GM12891 (cell line): ENCODE data around the gene RAD9B.

Source experiments
- POLR2AphosphoS5 ChIP-seq: IDR thresholded peaks from 2 replicates; pipeline ENCODE4 v1.6.1; 2011; ENCODE audit warnings: low read depth, low read length, control low read depth
- TAF1 ChIP-seq: IDR thresholded peaks from 2 replicates; pipeline ENCODE4 v1.6.1; 2011; ENCODE audit warnings: low read depth, low read length, control low read depth

- TF ChIP-seq POLR2AphosphoS5 (peak; percentile 95), TAF1 (peak; percentile 89)
Observed at GRCh38 chr12:110501752-110502738, at the start of gene RAD9B, which contains the start of gene VPS29.
